Mesendoderm (in vitro differentiated cells): ENCODE measurements around the gene PCDHGA8. TPM values are rescaled to one million over a fixed set of nuclear protein-coding genes. Genes with fewer than 3 reads are reported as not detected.

Source experiments
- DNase-seq: peaks from one replicate; pipeline ENCODE4 v3.0.0; 2013
- H2AK5ac ChIP-seq: 2 replicates; pipeline ENCODE4 v1.6.1; 2013; ENCODE audit warnings: low read length, inconsistent platforms
- H2BK120ac ChIP-seq: 2 replicates; pipeline ENCODE4 v1.6.1; 2013; ENCODE audit warnings: low read depth, mild to moderate bottlenecking, low read length, moderate library complexity, mixed read lengths
- H2BK15ac ChIP-seq: replicated peaks from 2 replicates; pipeline ENCODE4 v1.6.1; 2013; ENCODE audit warnings: low read depth, mild to moderate bottlenecking, moderate library complexity
- H2BK5ac ChIP-seq: 2 replicates; pipeline ENCODE4 v1.6.1; 2013; ENCODE audit warnings: low read length, inconsistent platforms
- H3K18ac ChIP-seq: 2 replicates; pipeline ENCODE4 v1.6.1; 2013; ENCODE audit warnings: mild to moderate bottlenecking, low read length, mixed read lengths
- H3K23ac ChIP-seq: one replicate; pipeline ENCODE4 v1.6.1; 2013; ENCODE audit warnings: low read length
- H3K27ac ChIP-seq: 2 replicates; pipeline ENCODE4 v1.5.1; 2013; ENCODE audit warnings: low read depth, mild to moderate bottlenecking, inconsistent platforms, low read length, moderate library complexity
- H3K27me3 ChIP-seq: 2 replicates; pipeline ENCODE4 v1.6.1; 2013; ENCODE audit warnings: low read length, control low read depth, mild to moderate bottlenecking, inconsistent platforms; ENCODE audit not compliant: insufficient read depth, poor library complexity
- H3K36me3 ChIP-seq: 2 replicates; pipeline ENCODE4 v1.6.1; 2013; ENCODE audit warnings: low read length, inconsistent platforms; ENCODE audit not compliant: control insufficient read depth, insufficient read depth
- H3K4ac ChIP-seq: one replicate; pipeline ENCODE4 v1.6.1; 2013; ENCODE audit warnings: low read depth, mild to moderate bottlenecking, low read length, moderate library complexity
- H3K4me1 ChIP-seq: 2 replicates; pipeline ENCODE4 v1.6.1; 2013; ENCODE audit warnings: low read depth, low read length, inconsistent platforms; ENCODE audit not compliant: control insufficient read depth
- H3K4me2 ChIP-seq: 2 replicates; pipeline ENCODE4 v1.6.1; 2013; ENCODE audit warnings: low read length
- H3K4me3 ChIP-seq: 2 replicates; pipeline ENCODE4 v1.5.1; 2013; ENCODE audit warnings: mild to moderate bottlenecking, low read length
- H3K56ac ChIP-seq: one replicate; pipeline ENCODE4 v1.6.1; 2013; ENCODE audit warnings: low read length
- H3K79me1 ChIP-seq: 2 replicates; pipeline ENCODE4 v1.6.1; 2013; ENCODE audit warnings: low read length, inconsistent platforms
- H3K79me2 ChIP-seq: 2 replicates; pipeline ENCODE4 v1.6.1; 2013; ENCODE audit warnings: mild to moderate bottlenecking, low read length; ENCODE audit not compliant: control insufficient read depth, insufficient read depth
- H3K9ac ChIP-seq: 2 replicates; pipeline ENCODE4 v1.6.1; 2013; ENCODE audit warnings: low read length, inconsistent platforms
- H4K5ac ChIP-seq: one replicate; pipeline ENCODE4 v1.6.1; 2013; ENCODE audit warnings: low read length
- H4K8ac ChIP-seq: one replicate; pipeline ENCODE4 v1.6.1; 2013; ENCODE audit warnings: low read depth, mild to moderate bottlenecking, control low read depth, low read length, moderate library complexity
- WGBS: extraction: QIAGEN DNeasy Blood & Tissue Kit; methylation state at CpG from one replicate; pipeline ENCODE4 v1.1.7; 2013; ENCODE audit warnings: low lambda C conversion rate, missing lambda C conversion rate; ENCODE audit not compliant: insufficient coverage; ENCODE audit errors: extremely low coverage; 5-methylcytosine and 5-hydroxymethylcytosine counted together
- polyA plus RNA-seq, 2 experiments: library from polyadenylated mRNA; stranded (reverse); fragments of 200-250 nt; gene quantifications; one replicate each; pipeline ENCODE4 v1.2.3, GENCODE V29; 2013

PCDHGA8 gene
- 0.24 TPM for polyA plus RNA-seq (2013, experiment 1 of 2)
- 0.28 TPM for polyA plus RNA-seq (2013, experiment 2 of 2)

- Histone ChIP-seq H2BK120ac (no peak within 1 kb of the TSS), H2AK5ac (no peak within 1 kb of the TSS), H3K4ac (no peak within 1 kb of the TSS), H3K4me1 (no peaks in the 10 kb centered on the region), H3K9ac (no peak within 1 kb of the TSS), H3K79me2 (no peaks in the 10 kb centered on the region), H3K27me3 (no peaks in the 10 kb centered on the region), H3K79me1 (no peaks in the 10 kb centered on the region), H3K27ac (no peak within 1 kb of the TSS), H3K36me3 (no peaks in the 10 kb centered on the region), H3K4me2 (no peak within 1 kb of the TSS), H3K23ac (no peak within 1 kb of the TSS), H3K56ac (no peak within 1 kb of the TSS), H2BK15ac (no peak within 1 kb of the TSS), H3K4me3 (no peak within 1 kb of the TSS), H2BK5ac (no peak within 1 kb of the TSS), H4K8ac (no peak within 1 kb of the TSS), H3K18ac (no peak within 1 kb of the TSS), H4K5ac (no peak within 1 kb of the TSS)
- WGBS, result 100% methylated on average over 1 of the region's 38 CpGs
- no peak for DNase-seq
These were observed at the start of gene PCDHGA8 for GRCh38 chr5:141392429-141393198. Gene PCDHGA8, plus strand, starts transcription at chr5:141392633. Its CDS starts 181 bp downstream, at chr5:141392814.

- Histone ChIP-seq H2BK15ac (no peak overlapping the region), H3K79me1 (no peaks in the 10 kb centered on the region), H3K4ac (no peak overlapping the region), H4K5ac (no peak overlapping the region), H3K27ac (no peak overlapping the region), H3K4me2 (no peak overlapping the region), H3K23ac (no peak overlapping the region), H3K18ac (no peak overlapping the region), H2BK120ac (no peak overlapping the region), H3K4me1 (no peaks in the 10 kb centered on the region), H3K79me2 (no peaks in the 10 kb centered on the region), H3K36me3 (no peaks in the 10 kb centered on the region), H2BK5ac (no peak overlapping the region), H2AK5ac (no peak overlapping the region), H3K27me3 (no peaks in the 10 kb centered on the region), H3K56ac (no peak overlapping the region), H3K9ac (no peak overlapping the region), H4K8ac (no peak overlapping the region), H3K4me3 (no peak overlapping the region)
- no peak for DNase-seq
- WGBS, result no CpG with 5 or more reads among the region's 1 CpG
These were observed 49.7 kb upstream of the PCDHGA8 start for GRCh38 chr5:141342773-141343172.

GRCh38 chr5:141343242-141343952 is 49.0 kb upstream of the PCDHGA8 start, which contains the start of gene PCDHGA3:
Gene PCDHGA3, plus strand, starts transcription at chr5:141343829. Its CDS starts 205 bp downstream, at chr5:141344034.
- Histone ChIP-seq H2AK5ac (no peak within 1 kb of the TSS), H3K23ac (no peak within 1 kb of the TSS), H3K27ac (no peak within 1 kb of the TSS), H3K79me1 (no peaks in the 10 kb centered on the region), H3K36me3 (no peaks in the 10 kb centered on the region), H2BK15ac (no peak within 1 kb of the TSS), H3K9ac (no peak within 1 kb of the TSS), H3K27me3 (no peaks in the 10 kb centered on the region), H3K18ac (no peak within 1 kb of the TSS), H3K4me3 (no peak within 1 kb of the TSS), H3K4ac (no peak within 1 kb of the TSS), H3K79me2 (no peaks in the 10 kb centered on the region), H4K8ac (no peak within 1 kb of the TSS), H3K4me1 (no peaks in the 10 kb centered on the region), H2BK120ac (no peak within 1 kb of the TSS), H4K5ac (no peak within 1 kb of the TSS), H2BK5ac (no peak within 1 kb of the TSS), H3K4me2 (no peak within 1 kb of the TSS), H3K56ac (no peak within 1 kb of the TSS)
- DNase-seq, result peak; percentile 37
- WGBS, result no CpG with 5 or more reads among the region's 9 CpGs

GRCh38 chr5:141343953-141344463 is 48.4 kb upstream of the PCDHGA8 start:
- no peak for DNase-seq
- Histone ChIP-seq H3K23ac (no peak overlapping the region), H3K4me3 (no peak overlapping the region), H2BK15ac (no peak overlapping the region), H3K27me3 (no peaks in the 10 kb centered on the region), H3K4me1 (no peaks in the 10 kb centered on the region), H4K8ac (no peak overlapping the region), H3K27ac (no peak overlapping the region), H3K18ac (no peak overlapping the region), H3K56ac (no peak overlapping the region), H3K4ac (no peak overlapping the region), H3K79me1 (no peaks in the 10 kb centered on the region), H3K4me2 (no peak overlapping the region), H2BK120ac (no peak overlapping the region), H2BK5ac (no peak overlapping the region), H3K9ac (no peak overlapping the region), H3K36me3 (no peaks in the 10 kb centered on the region), H4K5ac (no peak overlapping the region), H2AK5ac (no peak overlapping the region), H3K79me2 (no peaks in the 10 kb centered on the region)
- no CpG with 5 or more reads among the region's 31 CpGs for WGBS

GRCh38 chr5:141345327-141345726 is 47.1 kb upstream of the PCDHGA8 start:
- H3K4me1 ChIP-seq, result no peaks in the 10 kb centered on the region
- no peak overlapping the region for H2BK5ac ChIP-seq
- no peak overlapping the region for H3K27ac ChIP-seq
- no CpG with 5 or more reads among the region's 20 CpGs for WGBS
- no peak overlapping the region for H2BK15ac ChIP-seq
- H3K79me2 ChIP-seq, result no peaks in the 10 kb centered on the region
- H3K4ac ChIP-seq, result no peak overlapping the region
- no peak overlapping the region for H4K8ac ChIP-seq
- no peak overlapping the region for H3K4me2 ChIP-seq
- H3K18ac ChIP-seq, result no peak overlapping the region
- H3K23ac ChIP-seq, result no peak overlapping the region
- no peak overlapping the region for H3K4me3 ChIP-seq
- H2BK120ac ChIP-seq, result no peak overlapping the region
- no peaks in the 10 kb centered on the region for H3K36me3 ChIP-seq
- no peaks in the 10 kb centered on the region for H3K27me3 ChIP-seq
- H3K79me1 ChIP-seq, result no peaks in the 10 kb centered on the region
- H2AK5ac ChIP-seq, result no peak overlapping the region
- H3K9ac ChIP-seq, result no peak overlapping the region
- no peak for DNase-seq
- H3K56ac ChIP-seq, result no peak overlapping the region
- H4K5ac ChIP-seq, result no peak overlapping the region
